Activated CD4-positive, alpha-beta T cell treated with anti-CD3 and anti-CD28 coated beads for 1 hour (primary cell): Measurements from ENCODE around the gene IKZF2.
"Not testable (repeated sequence)": the region's sequence is repeated elsewhere in the genome, so short reads cannot be mapped to it uniquely, and the experiment has no call there.

ENCODE experiments used
- DNase-seq: peaks from one replicate; pipeline ENCODE4 v3.0.0-alpha.2; 2020

The IKZF2 gene

DNA sequence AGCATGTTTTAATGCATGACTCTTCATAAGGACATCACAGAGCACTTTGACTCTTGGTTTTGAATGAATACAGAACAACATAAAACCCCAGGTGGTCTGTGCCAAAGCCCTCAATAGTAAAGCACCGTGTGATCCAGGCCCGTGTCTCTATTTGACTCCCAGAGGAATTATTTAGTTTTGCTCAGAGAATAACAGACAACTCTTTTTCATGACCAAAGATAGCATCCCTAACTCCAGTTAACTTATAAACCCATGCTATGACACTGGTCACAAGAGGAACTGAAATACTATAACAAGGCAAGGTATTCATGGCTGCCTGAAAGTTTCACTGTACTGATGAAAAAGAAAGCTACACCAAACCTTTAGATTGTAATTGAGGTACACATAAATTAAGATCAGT lies 128.4 kb downstream of the IKZF2 start:
- DNase-seq, result no peak

DNA sequence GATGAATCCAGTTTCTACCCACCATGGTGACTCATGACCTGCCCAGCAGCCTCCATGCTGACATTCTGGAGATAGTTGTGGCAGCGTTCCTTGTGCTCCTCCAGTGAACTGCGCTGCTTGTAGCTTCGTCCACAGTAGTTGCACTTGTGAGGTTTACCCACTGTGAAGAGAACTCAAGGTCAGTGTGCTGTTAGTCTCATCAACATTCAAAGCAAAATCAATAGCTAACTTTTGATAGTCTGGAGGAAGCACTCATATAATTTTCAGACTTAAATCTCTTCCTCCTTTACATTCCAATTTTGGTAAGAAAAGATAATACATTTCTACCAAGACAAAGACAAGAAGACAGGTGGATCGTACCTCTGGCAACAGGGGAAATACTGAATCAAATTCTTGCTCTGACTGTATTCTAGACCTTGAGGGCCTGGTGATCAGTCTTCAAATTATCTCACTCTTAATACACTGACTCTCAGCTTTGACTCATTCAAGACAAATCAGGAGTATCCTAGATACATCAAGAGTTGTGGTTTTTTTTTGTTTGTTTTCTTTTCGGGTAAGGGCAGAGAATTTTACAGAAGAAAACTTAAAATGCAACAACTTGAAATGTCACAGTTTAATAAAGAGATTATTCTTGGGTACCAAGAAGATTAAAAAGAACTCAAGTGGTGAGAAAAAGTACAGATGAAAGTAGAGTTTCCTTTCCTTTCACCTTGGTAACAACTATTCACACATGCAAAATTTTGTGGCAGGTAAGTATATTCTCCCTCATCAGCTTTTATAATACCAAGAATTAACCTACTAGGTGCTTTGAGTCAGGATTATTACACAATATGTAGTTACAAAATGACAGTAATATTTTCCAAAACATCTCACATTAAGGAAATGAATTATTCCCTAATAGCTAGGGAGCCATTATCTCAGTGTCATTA lies 129.2 kb downstream of the IKZF2 start:
- no peak for DNase-seq

- not testable (repeated sequence) for DNase-seq
Observed at GRCh38 chr2:213020913-213021312, 130.5 kb downstream of the IKZF2 start.

DNA sequence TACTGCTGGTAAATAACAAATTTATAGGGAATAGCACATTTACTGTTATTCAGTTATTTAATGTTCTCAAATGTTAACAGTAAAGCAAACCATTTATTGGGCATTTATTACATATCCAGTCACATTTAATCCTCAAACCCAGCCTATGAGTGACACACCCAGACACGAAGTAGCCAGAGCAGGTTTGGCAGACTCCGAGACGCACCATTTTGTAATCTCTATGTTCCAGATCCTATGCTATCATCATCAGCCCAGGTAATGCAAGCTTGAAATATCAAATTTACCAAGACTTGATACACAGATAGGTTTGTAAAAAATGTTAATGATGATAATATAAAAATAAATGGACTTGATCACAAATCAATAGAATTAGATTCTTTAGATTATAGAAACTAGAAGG lies 131.1 kb downstream of the IKZF2 start:
- no peak for DNase-seq

- no peak for DNase-seq
Observed at GRCh38 chr2:213019368-213019767, 132.0 kb downstream of the IKZF2 start.

DNA sequence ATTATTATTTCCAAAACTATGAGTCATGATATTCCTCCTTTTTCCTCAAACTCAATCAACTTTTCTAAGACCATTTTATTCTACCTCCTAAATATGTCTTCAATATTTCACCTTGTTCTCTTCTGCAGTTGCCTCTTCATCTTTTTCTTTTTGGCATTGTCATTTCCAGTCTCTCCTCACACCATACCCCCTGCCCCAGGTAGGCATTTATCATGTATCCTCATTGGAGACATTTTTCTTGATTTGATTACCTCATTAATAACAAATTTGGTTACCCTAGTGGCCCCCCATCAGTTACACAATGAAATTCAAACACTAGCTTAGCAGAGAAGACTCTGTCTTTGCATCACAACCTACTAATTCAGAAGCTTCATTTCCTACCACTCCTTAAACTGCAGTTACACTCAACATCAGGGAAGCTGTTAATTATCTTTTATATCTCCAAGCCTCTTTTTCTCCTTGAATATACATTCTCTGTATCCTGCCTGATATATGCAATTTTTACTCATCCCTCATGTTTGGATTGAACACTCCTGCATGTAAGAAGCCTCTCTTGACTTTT lies 133.0 kb downstream of the IKZF2 start:
- no peak for DNase-seq

DNA sequence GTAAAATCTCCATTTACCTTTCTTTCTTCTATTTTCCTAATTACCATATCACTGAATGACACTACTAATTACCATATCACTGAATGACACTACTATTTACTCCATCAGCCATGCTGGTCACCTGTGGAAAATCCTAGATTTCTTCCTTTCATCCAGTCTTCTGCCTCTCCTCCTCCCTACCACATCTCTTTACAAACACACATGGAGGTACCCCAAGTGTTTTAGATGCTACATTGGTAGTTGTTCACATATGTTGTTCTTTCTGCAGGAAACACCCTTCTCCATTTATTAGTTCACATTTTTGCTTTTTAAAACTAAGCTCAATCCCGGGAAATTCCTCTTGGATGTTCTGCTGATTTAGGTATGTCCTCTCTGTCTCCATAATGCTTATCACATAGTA lies 134.0 kb downstream of the IKZF2 start:
- DNase-seq, result no peak

DNA sequence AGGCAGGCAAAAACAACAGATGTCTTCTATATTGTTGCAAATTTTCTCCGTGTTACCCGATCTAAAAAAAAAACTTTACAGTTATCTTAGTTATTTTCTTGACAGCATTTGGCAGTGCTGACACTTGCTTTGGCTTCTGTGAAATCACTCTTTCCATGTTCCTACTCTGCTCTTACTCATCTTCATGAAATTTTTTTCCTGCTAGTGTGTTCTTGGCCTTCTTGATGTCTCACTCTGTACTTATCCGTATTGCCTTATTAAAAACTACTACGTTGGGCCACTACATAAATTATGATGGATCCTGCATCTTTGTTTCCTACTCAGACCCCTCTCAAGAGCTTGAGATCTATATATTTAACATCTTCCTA lies 134.4 kb downstream of the IKZF2 start:
- DNase-seq, result no peak

- no peak for DNase-seq
Observed at GRCh38 chr2:213016166-213016983, 135.0 kb downstream of the IKZF2 start.

- no peak for DNase-seq
Observed at GRCh38 chr2:213015387-213016165, 135.8 kb downstream of the IKZF2 start.

GRCh38 chr2:213013979-213014378 lies 137.4 kb downstream of the IKZF2 start:
- DNase-seq, result no peak

GRCh38 chr2:213011505-213011904 lies 139.9 kb downstream of the IKZF2 start:
- DNase-seq, result no peak

DNA sequence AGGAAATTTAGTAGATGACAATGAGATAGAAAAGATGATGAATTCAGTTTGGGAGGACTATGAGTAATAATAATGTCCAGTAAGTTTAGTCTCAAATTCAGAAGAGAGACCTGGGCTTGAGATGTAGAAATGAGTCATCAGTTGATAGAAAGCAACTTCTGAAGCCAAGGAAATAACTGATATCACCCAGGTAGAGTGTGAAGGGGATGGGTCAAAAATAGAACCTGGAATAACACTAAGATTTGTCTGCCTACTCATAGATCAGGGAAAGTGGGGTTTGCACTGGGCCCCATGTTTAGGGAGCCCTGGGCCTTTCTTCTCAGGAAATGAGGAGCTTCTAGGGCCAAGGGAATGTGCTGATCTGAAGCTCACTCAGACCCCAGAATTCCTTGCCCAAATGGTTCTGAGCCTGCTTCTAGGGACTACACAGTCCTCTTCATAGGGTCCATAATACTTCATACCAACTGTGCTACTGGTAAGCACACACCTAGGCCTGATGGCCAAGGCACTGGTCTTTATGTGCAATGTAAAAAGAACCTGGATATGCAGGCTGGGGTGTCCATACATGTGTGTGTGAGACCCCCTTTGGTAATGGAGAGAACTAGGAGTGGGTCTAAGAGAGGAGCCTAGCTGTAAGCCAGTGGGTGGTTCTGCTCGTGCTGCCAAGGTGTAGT lies 141.2 kb downstream of the IKZF2 start:
- no peak for DNase-seq

DNA sequence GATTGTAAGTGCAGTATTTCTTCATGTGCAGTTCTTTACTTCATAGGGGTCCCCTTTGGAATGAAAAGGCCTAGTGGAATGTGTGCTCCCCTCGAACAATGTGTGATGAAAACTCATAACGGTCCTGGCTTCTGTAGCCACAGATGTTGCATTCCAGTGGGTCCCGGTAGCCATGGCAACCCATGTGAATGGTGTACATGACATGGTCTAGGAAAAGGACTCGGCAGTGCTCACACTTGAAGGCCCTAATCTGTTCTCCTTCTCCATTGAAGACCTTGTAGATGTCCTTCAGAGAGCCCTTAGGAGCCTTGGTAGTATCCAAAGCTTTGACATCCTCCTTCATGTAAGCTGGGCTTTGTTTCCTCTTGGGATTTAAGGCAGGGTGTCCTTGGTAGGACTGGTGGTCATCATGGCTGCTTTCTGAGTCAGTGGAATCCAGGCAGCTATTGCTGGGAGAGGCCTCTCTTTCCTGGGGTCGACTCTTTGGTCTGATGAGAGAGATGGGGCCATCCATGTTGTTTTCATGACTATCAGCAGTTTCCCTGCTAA lies 144.0 kb downstream of the IKZF2 start:
- DNase-seq, result no peak

- no peak for DNase-seq
Observed at GRCh38 chr2:213004197-213004821, 147.1 kb downstream of the IKZF2 start.

DNA sequence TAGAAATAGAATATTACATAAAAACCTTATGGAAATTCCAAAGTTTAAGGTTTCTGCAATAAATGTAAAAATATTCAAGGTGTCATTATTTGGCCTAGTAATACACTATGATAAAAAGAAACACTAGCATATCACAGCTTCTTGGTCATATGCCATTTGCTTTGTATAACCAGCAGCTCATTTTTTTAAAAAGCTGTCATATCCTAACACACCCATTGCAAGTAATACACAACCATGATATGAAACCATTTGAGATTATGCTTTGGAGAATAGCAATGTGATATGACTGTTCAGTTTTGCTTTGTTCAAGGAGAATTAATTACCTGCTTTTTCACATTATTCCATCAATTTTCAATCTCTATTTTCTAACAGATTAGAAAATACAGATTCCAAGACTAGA lies 149.0 kb downstream of the IKZF2 start:
- DNase-seq, result no peak

DNA sequence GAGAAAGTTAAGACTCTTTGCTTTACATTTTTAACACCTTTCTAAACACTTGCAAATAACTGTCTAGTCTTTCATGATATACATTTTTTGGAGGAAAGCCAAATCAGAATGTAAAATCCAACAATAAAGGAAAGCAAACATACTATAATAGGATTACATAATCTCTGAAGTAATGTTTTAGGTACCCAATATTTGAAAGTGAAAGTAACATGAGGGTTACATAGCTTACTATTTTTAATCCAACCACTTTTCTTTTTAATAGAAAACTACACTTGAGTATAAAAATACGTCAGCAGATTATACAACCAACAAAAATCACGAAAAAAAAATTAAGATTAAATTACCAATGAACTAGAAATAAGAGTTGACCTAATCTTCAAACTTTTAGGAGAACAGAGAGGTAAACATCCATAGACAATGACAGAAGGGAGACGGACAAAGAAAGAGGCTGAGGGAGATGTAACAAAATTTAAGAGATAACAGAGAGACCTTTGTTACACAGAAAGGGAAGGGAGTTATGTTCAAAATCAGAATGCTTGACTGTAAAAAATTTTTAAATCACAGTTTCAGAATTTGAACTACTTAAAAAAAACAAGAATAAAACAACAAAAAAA lies 150.0 kb downstream of the IKZF2 start:
- DNase-seq, result no peak

- no peak for DNase-seq
Observed at GRCh38 chr2:212998626-212999359, 152.6 kb downstream of the IKZF2 start.

DNA sequence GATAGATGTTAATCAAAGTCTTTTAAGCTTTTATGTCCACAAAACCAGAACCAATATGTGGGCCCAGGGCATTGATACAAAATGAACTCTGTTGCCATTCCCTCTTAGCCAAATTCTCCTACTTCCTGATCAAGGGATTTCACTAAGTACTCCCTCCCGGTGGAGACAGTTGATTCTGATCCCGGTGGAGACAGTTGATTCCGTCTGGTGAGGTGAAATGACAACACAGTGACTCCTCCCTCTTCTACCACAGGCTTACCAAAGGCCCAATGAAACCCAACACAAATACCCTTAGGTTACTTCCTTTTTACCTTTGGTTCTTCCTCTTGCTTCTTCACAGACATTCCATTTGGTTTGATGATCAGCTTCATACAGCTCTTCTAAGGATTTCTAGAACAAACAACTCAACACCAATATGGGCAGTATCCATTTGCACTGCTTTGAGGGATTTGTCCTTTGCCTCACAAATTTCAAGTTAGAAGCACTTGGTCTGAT lies 153.8 kb downstream of the IKZF2 start:
- no peak for DNase-seq

GRCh38 chr2:212995920-212996319 lies 155.5 kb downstream of the IKZF2 start:
- no peak for DNase-seq
